Neural progenitor cell (in vitro differentiated cells): ENCODE results near the gene SLC7A6OS. TPM values are rescaled to one million over a fixed set of nuclear protein-coding genes. Genes with fewer than 3 reads are reported as not detected.

ENCODE experiments used
- DNase-seq: peaks from one replicate; pipeline ENCODE4 v3.0.0-alpha.2; 2016; ENCODE audit warnings: low spot score
- H2AFZ ChIP-seq: fragments of 200-600 bp; sonication (generic); replicated peaks from 2 replicates; pipeline ENCODE4 v1.6.1; 2016; ENCODE audit warnings: antibody characterized with exemption
- H3F3A ChIP-seq: fragments of 200-600 bp; sonication (generic); 2 replicates; pipeline ENCODE4 v1.6.1; 2016; ENCODE audit warnings: antibody characterized with exemption, low read depth
- H3K27ac ChIP-seq: fragments of 200-600 bp; sonication (generic); 2 replicates; pipeline ENCODE4 v1.5.1; 2016; ENCODE audit warnings: mild to moderate bottlenecking
- H3K27me3 ChIP-seq: fragments of 200-600 bp; sonication (generic); 2 replicates; pipeline ENCODE4 v1.6.1; 2016; ENCODE audit warnings: mild to moderate bottlenecking, moderate library complexity
- H3K36me3 ChIP-seq: fragments of 200-600 bp; sonication (generic); 2 replicates; pipeline ENCODE4 v1.5.1; 2016
- H3K4me1 ChIP-seq: fragments of 200-600 bp; sonication (generic); 2 replicates; pipeline ENCODE4 v1.6.1; 2016; ENCODE audit warnings: mixed run types
- H3K4me2 ChIP-seq: fragments of 200-600 bp; sonication (generic); 2 replicates; pipeline ENCODE4 v1.6.1; 2016
- H3K4me3 ChIP-seq: fragments of 200-600 bp; sonication (generic); 2 replicates; pipeline ENCODE4 v1.5.1; 2016
- H3K79me2 ChIP-seq: fragments of 200-600 bp; sonication (generic); 2 replicates; pipeline ENCODE4 v1.6.1; 2016; ENCODE audit warnings: low read depth
- H3K9ac ChIP-seq: fragments of 200-600 bp; sonication (generic); 2 replicates; pipeline ENCODE4 v1.6.1; 2016
- H3K9me3 ChIP-seq: fragments of 200-600 bp; sonication (generic); 2 replicates; pipeline ENCODE4 v1.5.1; 2016; ENCODE audit warnings: low read depth
- H4K20me1 ChIP-seq: fragments of 200-600 bp; sonication (generic); 2 replicates; pipeline ENCODE4 v1.6.1; 2016; ENCODE audit warnings: low read depth
- H3K27ac Mint-ChIP-seq: 3 replicates; pipeline ENCODE4 v1.8.0; 2021; ENCODE audit warnings: mixed read lengths
- H3K27me3 Mint-ChIP-seq: 2 replicates; pipeline ENCODE4 v1.8.0; 2022; ENCODE audit warnings: low read depth, mild to moderate bottlenecking, inconsistent platforms, moderate library complexity, mixed read lengths; ENCODE audit not compliant: insufficient read depth
- H3K36me3 Mint-ChIP-seq: 3 replicates; pipeline ENCODE4 v1.8.0; 2021; ENCODE audit warnings: mixed read lengths
- H3K4me1 Mint-ChIP-seq: 3 replicates; pipeline ENCODE4 v1.8.0; 2021; ENCODE audit warnings: mixed read lengths
- H3K4me3 Mint-ChIP-seq: 3 replicates; pipeline ENCODE4 v1.8.0; 2021; ENCODE audit warnings: mild to moderate bottlenecking, moderate library complexity, mixed read lengths
- H3K9me3 Mint-ChIP-seq: 3 replicates; pipeline ENCODE4 v1.8.0; 2020; ENCODE audit warnings: mixed read lengths
- EZH2 ChIP-seq: fragments of 200-600 bp; sonication (generic); IDR thresholded peaks from 2 replicates; pipeline ENCODE4 v1.6.1; 2017; ENCODE audit warnings: antibody characterized with exemption, mild to moderate bottlenecking, moderate library complexity
- EZH2phosphoT487 ChIP-seq: fragments of 200-600 bp; sonication (generic); IDR thresholded peaks from 2 replicates; pipeline ENCODE4 v1.6.1; 2017; ENCODE audit warnings: antibody characterized with exemption
- total RNA-seq: library from RNA; depleted of rRNA; stranded (reverse); fragments of >200 nt; gene quantifications from 2 replicates; pipeline ENCODE4 v1.2.3, GENCODE V29; 2015; ENCODE audit warnings: low replicate concordance
- TF ChIP-seq, protein P1 (sequence below): fragments of 200-600 bp; sonication (generic); IDR thresholded peaks from 2 replicates; pipeline ENCODE4 v1.5.1; 2017; ENCODE audit warnings: antibody characterized with exemption, mild to moderate bottlenecking

Gene SLC7A6OS
- total RNA-seq: 18.7 and 18.8 TPM in 2 replicates

GRCh38 chr16:68310774-68311511 is at the start of gene SLC7A6OS, which contains the start of gene PRMT7:
SLC7A6OS (minus strand) TSS chr16:68310946; CDS start chr16:68310926, 20 bp downstream.
PRMT7 (plus strand) TSS chr16:68311019; CDS start chr16:68315980, 4,961 bp downstream.
- Mint-ChIP-seq H3K27ac (peak within 1 kb of the TSS; percentile 94), H3K9me3 (no peaks in the 10 kb centered on the region), H3K4me1 (peaks cover 26% of the 10 kb centered on the region), H3K27me3 (peaks cover 4% of the 10 kb centered on the region), H3K4me3 (peak within 1 kb of the TSS; percentile 98), H3K36me3 (peaks cover 7% of the 10 kb centered on the region)
- Histone ChIP-seq H3F3A (peaks cover 7% of the 10 kb centered on the region), H3K27me3 (no peaks in the 10 kb centered on the region), H3K27ac (peak within 1 kb of the TSS; percentile 54), H3K9me3 (no peaks in the 10 kb centered on the region), H3K79me2 (peaks cover 71% of the 10 kb centered on the region), H3K4me1 (peaks cover 14% of the 10 kb centered on the region), H4K20me1 (peaks cover 9% of the 10 kb centered on the region), H3K9ac (peak within 1 kb of the TSS; percentile 70), H3K4me2 (peak within 1 kb of the TSS; percentile 93), H2AFZ (peak within 1 kb of the TSS; percentile 81), H3K4me3 (peak within 1 kb of the TSS; percentile 71), H3K36me3 (peaks cover 6% of the 10 kb centered on the region)
- TF ChIP-seq, protein P1, sequence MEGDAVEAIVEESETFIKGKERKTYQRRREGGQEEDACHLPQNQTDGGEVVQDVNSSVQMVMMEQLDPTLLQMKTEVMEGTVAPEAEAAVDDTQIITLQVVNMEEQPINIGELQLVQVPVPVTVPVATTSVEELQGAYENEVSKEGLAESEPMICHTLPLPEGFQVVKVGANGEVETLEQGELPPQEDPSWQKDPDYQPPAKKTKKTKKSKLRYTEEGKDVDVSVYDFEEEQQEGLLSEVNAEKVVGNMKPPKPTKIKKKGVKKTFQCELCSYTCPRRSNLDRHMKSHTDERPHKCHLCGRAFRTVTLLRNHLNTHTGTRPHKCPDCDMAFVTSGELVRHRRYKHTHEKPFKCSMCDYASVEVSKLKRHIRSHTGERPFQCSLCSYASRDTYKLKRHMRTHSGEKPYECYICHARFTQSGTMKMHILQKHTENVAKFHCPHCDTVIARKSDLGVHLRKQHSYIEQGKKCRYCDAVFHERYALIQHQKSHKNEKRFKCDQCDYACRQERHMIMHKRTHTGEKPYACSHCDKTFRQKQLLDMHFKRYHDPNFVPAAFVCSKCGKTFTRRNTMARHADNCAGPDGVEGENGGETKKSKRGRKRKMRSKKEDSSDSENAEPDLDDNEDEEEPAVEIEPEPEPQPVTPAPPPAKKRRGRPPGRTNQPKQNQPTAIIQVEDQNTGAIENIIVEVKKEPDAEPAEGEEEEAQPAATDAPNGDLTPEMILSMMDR: no peak
- TF ChIP-seq EZH2phosphoT487 (no peak), EZH2 (no peak)
- DNase-seq: peak; percentile 96

GRCh38 chr16:68359398-68360191 is 48.8 kb upstream of the SLC7A6OS start:
- no peak overlapping the region for H3K4me3 ChIP-seq
- H3K27ac Mint-ChIP-seq: no peak overlapping the region
- H3K36me3 Mint-ChIP-seq: peaks cover 4% of the 10 kb centered on the region
- peaks cover 12% of the 10 kb centered on the region for H3K4me1 ChIP-seq
- no peaks in the 10 kb centered on the region for H3K9me3 ChIP-seq
- H3K36me3 ChIP-seq: no peaks in the 10 kb centered on the region
- no peaks in the 10 kb centered on the region for H4K20me1 ChIP-seq
- peaks cover 12% of the 10 kb centered on the region for H3K4me1 Mint-ChIP-seq
- H3K9me3 Mint-ChIP-seq: no peaks in the 10 kb centered on the region
- H3K79me2 ChIP-seq: no peaks in the 10 kb centered on the region
- H3K27me3 Mint-ChIP-seq: peaks cover 6% of the 10 kb centered on the region
- H3K4me3 Mint-ChIP-seq: no peak overlapping the region
- H2AFZ ChIP-seq: no peak overlapping the region
- no peak overlapping the region for H3K4me2 ChIP-seq
- no peaks in the 10 kb centered on the region for H3F3A ChIP-seq
- no peak overlapping the region for H3K27ac ChIP-seq
- H3K27me3 ChIP-seq: no peaks in the 10 kb centered on the region
- DNase-seq: no peak
- H3K9ac ChIP-seq: no peak overlapping the region
- no peak for TF ChIP-seq EZH2phosphoT487
- TF ChIP-seq, protein P1: no peak
- no peak for TF ChIP-seq EZH2

DNA sequence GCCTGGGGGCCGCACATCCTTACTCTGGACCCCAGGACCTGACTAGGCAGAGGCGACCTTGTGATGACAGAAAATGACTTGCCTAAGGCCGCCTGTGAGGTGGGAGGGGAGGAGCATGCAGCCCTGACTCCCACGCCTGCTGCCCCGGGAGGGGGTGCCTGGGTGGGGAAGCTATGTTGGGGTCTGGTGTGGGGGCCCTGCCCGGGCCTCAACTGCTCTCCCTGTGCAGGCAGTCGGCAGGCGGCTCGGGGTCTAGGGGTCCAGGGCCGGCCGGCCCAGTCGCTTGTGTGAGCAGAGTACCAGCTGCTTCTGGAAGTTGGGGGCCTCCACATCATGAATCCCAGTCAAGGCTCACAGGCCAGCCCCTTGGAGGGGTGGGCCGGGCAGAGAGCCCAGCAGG is 48.2 kb upstream of the SLC7A6OS start:
- H3K4me1 ChIP-seq: peaks cover 6% of the 10 kb centered on the region
- no peak for DNase-seq
- no peaks in the 10 kb centered on the region for H4K20me1 ChIP-seq
- Mint-ChIP-seq H3K4me1 (peaks cover 6% of the 10 kb centered on the region), H3K27me3 (peaks cover 5% of the 10 kb centered on the region), H3K36me3 (peaks cover 4% of the 10 kb centered on the region), H3K4me3 (no peak overlapping the region), H3K27ac (no peak overlapping the region), H3K9me3 (no peaks in the 10 kb centered on the region)
- H3K4me3 ChIP-seq: no peak overlapping the region
- H3K9ac ChIP-seq: no peak overlapping the region
- H3K27me3 ChIP-seq: no peaks in the 10 kb centered on the region
- no peaks in the 10 kb centered on the region for H3F3A ChIP-seq
- H3K4me2 ChIP-seq: no peak overlapping the region
- TF ChIP-seq EZH2 (no peak), EZH2phosphoT487 (no peak)
- TF ChIP-seq, protein P1: no peak
- H3K9me3 ChIP-seq: no peaks in the 10 kb centered on the region
- no peaks in the 10 kb centered on the region for H3K79me2 ChIP-seq
- H3K27ac ChIP-seq: no peak overlapping the region
- H3K36me3 ChIP-seq: no peaks in the 10 kb centered on the region
- no peak overlapping the region for H2AFZ ChIP-seq
